HepG2 (cell line): ENCODE data around the gene PLXNC1. TPM values are rescaled to one million over a fixed set of nuclear protein-coding genes. Genes with fewer than 3 reads are reported as not detected.

ENCODE experiments used
- PHF8 ChIP-seq: sonication (generic); formaldehyde crosslinking; IDR thresholded peaks from 2 replicates; pipeline ENCODE4 v1.5.0; 2020; ENCODE audit warnings: missing genetic modification reagents
- RFX1 ChIP-seq: fragments of 450-650 bp; IDR thresholded peaks from 2 replicates; pipeline ENCODE4 v1.6.1; 2017
- XRCC5 ChIP-seq: fragments of 200-400 bp; formaldehyde crosslinking; optimal IDR thresholded peaks from 2 replicates; pipeline ENCODE3; 2017; ENCODE audit warnings: mild to moderate bottlenecking, low read length
- ZBTB3 ChIP-seq: sonication (generic); formaldehyde crosslinking; IDR thresholded peaks from 2 replicates; pipeline ENCODE4 v1.4.0; 2020; ENCODE audit warnings: low read depth, mild to moderate bottlenecking, moderate library complexity, missing genetic modification reagents, borderline replicate concordance
- ZFP36 ChIP-seq: fragments of 150-350 bp; IDR thresholded peaks from 2 replicates; pipeline ENCODE4 v1.6.1; 2018; ENCODE audit warnings: borderline replicate concordance, low read length, low read depth; ENCODE audit not compliant: partially characterized antibody
- ZNF20 ChIP-seq: sonication (generic); formaldehyde crosslinking; IDR thresholded peaks from 2 replicates; pipeline ENCODE4 v1.4.0; 2020; ENCODE audit warnings: mild to moderate bottlenecking, moderate library complexity, missing genetic modification reagents
- ZNF230 ChIP-seq: sonication (generic); formaldehyde crosslinking; IDR thresholded peaks from 2 replicates; pipeline ENCODE4 v1.4.0; 2020; ENCODE audit warnings: mild to moderate bottlenecking, missing genetic modification reagents
- ZNF264 ChIP-seq: sonication (generic); formaldehyde crosslinking; IDR thresholded peaks from 2 replicates; pipeline ENCODE4 v1.4.0; 2020; ENCODE audit warnings: missing genetic modification reagents
- ZNF772 ChIP-seq: sonication (generic); formaldehyde crosslinking; IDR thresholded peaks from 2 replicates; pipeline ENCODE4 v1.5.0; 2020; ENCODE audit warnings: mild to moderate bottlenecking, missing genetic modification reagents
- ZSCAN12 ChIP-seq: sonication (generic); formaldehyde crosslinking; IDR thresholded peaks from 2 replicates; pipeline ENCODE4 v1.9.0; 2021; ENCODE audit warnings: mild to moderate bottlenecking, missing genetic modification reagents
- ZSCAN22 ChIP-seq: sonication (generic); formaldehyde crosslinking; IDR thresholded peaks from 2 replicates; pipeline ENCODE4 v1.4.0; 2020; ENCODE audit warnings: mild to moderate bottlenecking, missing genetic modification reagents
- polyA plus RNA-seq, 8 experiments: library from polyadenylated mRNA; depleted of rRNA in 3 of 8; stranded (reverse) in 7 of 8; unstranded in 1 of 8; fragments of >200 nt; fragmentation: Illumina TruSeq in 4 of 8; extraction: Trizol in 4 of 8; gene quantifications; 2 replicates each; pipeline versions ENCODE4 v1.2.1 to v1.2.3, GENCODE V29; 2011 to 2016; ENCODE audit warnings: low read depth in 4 of 8, missing spikeins in 1 of 8, mixed read lengths in 1 of 8; ENCODE audit not compliant: insufficient read depth in 1 of 8
- total RNA-seq, 5 experiments: library from RNA; depleted of rRNA; stranded (reverse); fragments of >200 nt; fragmentation: Illumina TruSeq; extraction: Trizol; gene quantifications; 2 replicates each; pipeline ENCODE4 v1.2.3, GENCODE V29; 2016; ENCODE audit warnings: low read depth in 1 of 5
- TF ChIP-seq, protein P1 (sequence below), 2 experiments: sonication (generic) in 1 of 2; formaldehyde crosslinking in 1 of 2; IDR thresholded peaks; 2 replicates each; pipeline versions ENCODE4 v1.6.1 to v1.9.0; 2014 to 2022; ENCODE audit warnings: antibody characterized with exemption in 1 of 2, borderline replicate concordance in 1 of 2, inconsistent platforms in 1 of 2, low read depth in 1 of 2, missing genetic modification reagents in 1 of 2
- TF ChIP-seq, protein P2 (sequence below): sonication (generic); formaldehyde crosslinking; IDR thresholded peaks from one replicate; pipeline ENCODE4 v1.5.1; 2020; ENCODE audit warnings: mild to moderate bottlenecking, missing genetic modification reagents; ENCODE audit errors: not compliant biosample characterization
- TF ChIP-seq, protein P3 (sequence below): sonication (generic); formaldehyde crosslinking; IDR thresholded peaks from 2 replicates; pipeline ENCODE4 v1.4.0; 2020; ENCODE audit warnings: low read depth, mild to moderate bottlenecking, missing genetic modification reagents

Gene PLXNC1
- total and polyA plus RNA-seq, 2 of the 13 experiments (the other 11 are each of a cell fraction or from before 2014, with no cell fraction given), result 6.6 to 11.2 TPM

DNA sequence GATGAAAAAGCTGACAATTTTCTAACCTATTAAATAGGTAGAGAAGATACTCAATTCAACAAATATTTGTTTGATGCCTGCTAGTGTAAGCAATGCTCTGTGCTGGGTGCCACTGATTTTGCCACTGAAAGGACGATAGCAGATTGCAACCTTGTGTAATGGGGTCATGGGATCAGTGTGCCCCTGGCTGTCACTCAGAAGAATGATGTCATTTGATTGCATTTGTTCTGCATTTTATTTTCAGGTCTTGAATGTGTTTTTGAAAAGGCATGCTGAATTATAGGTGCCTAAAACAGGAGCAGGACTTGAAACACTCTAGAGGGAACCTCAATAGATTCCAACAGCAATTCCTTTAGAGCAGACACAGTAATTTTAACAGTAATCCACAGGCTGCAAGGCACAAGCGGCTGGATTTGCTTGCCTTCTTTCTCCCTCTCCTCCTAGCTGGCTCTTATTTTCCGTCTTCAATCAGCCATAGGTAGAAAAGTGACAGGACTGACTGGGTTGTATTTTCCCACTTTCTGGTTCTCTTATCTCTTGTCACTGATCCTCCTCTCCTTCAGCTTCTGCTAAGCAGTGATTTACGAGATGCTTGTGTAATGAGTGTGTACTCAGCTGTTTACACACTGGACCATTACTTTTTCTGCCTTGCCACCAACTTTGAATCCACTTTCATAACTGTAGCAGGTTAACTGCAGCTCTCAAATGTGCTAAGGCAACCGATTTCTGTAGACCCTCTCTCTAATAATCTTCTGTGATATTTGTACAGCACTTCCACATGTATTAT lies 4.1 kb downstream of the PLXNC1 start (continued):
- no peak for TF ChIP-seq ZNF264
- TF ChIP-seq ZFP36, result no peak
- no peak for TF ChIP-seq ZSCAN22 (CRISPR knock-in tag)
- TF ChIP-seq ZNF20 (CRISPR knock-in tag), result no peak
- TF ChIP-seq, protein P1, sequence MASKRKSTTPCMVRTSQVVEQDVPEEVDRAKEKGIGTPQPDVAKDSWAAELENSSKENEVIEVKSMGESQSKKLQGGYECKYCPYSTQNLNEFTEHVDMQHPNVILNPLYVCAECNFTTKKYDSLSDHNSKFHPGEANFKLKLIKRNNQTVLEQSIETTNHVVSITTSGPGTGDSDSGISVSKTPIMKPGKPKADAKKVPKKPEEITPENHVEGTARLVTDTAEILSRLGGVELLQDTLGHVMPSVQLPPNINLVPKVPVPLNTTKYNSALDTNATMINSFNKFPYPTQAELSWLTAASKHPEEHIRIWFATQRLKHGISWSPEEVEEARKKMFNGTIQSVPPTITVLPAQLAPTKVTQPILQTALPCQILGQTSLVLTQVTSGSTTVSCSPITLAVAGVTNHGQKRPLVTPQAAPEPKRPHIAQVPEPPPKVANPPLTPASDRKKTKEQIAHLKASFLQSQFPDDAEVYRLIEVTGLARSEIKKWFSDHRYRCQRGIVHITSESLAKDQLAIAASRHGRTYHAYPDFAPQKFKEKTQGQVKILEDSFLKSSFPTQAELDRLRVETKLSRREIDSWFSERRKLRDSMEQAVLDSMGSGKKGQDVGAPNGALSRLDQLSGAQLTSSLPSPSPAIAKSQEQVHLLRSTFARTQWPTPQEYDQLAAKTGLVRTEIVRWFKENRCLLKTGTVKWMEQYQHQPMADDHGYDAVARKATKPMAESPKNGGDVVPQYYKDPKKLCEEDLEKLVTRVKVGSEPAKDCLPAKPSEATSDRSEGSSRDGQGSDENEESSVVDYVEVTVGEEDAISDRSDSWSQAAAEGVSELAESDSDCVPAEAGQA (IDR thresholded peaks at IDR 0.05; ENCODE audit: low read depth), result no peak
- TF ChIP-seq, protein P1 (CRISPR knock-in tag; IDR thresholded peaks at IDR 0.05; ENCODE audit: borderline replicate concordance), result no peak
- no peak for TF ChIP-seq ZNF772 (CRISPR knock-in tag)
- TF ChIP-seq, protein P2, sequence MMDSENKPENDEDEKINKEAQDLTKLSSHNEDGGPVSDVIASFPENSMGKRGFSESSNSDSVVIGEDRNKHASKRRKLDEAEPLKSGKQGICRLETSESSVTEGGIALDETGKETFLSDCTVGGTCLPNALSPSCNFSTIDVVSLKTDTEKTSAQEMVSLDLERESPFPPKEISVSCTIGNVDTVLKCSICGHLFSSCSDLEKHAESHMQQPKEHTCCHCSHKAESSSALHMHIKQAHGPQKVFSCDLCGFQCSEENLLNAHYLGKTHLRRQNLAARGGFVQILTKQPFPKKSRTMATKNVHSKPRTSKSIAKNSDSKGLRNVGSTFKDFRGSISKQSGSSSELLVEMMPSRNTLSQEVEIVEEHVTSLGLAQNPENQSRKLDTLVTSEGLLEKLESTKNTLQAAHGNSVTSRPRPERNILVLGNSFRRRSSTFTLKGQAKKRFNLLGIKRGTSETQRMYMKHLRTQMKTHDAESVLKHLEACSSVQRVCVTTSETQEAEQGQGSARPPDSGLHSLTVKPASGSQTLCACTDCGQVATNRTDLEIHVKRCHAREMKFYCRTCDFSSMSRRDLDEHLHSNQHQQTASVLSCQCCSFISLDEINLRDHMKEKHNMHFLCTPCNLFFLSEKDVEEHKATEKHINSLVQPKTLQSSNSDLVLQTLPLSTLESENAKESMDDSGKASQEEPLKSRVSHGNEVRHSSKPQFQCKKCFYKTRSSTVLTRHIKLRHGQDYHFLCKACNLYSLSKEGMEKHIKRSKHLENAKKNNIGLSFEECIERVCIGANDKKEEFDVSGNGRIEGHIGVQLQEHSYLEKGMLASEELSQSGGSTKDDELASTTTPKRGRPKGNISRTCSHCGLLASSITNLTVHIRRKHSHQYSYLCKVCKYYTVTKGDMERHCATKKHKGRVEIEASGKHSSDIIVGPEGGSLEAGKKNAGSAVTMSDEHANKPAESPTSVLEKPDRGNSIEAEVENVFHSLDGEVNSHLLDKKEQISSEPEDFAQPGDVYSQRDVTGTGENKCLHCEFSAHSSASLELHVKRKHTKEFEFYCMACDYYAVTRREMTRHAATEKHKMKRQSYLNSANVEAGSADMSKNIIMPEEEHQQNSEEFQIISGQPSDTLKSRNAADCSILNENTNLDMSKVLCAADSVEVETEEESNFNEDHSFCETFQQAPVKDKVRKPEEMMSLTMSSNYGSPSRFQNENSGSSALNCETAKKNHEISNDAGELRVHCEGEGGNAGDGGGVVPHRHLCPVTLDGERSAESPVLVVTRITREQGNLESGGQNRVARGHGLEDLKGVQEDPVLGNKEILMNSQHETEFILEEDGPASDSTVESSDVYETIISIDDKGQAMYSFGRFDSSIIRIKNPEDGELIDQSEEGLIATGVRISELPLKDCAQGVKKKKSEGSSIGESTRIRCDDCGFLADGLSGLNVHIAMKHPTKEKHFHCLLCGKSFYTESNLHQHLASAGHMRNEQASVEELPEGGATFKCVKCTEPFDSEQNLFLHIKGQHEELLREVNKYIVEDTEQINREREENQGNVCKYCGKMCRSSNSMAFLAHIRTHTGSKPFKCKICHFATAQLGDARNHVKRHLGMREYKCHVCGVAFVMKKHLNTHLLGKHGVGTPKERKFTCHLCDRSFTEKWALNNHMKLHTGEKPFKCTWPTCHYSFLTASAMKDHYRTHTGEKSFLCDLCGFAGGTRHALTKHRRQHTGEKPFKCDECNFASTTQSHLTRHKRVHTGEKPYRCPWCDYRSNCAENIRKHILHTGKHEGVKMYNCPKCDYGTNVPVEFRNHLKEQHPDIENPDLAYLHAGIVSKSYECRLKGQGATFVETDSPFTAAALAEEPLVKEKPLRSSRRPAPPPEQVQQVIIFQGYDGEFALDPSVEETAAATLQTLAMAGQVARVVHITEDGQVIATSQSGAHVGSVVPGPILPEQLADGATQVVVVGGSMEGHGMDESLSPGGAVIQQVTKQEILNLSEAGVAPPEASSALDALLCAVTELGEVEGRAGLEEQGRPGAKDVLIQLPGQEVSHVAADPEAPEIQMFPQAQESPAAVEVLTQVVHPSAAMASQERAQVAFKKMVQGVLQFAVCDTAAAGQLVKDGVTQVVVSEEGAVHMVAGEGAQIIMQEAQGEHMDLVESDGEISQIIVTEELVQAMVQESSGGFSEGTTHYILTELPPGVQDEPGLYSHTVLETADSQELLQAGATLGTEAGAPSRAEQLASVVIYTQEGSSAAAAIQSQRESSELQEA (CRISPR knock-in tag), result no peak
- TF ChIP-seq RFX1, result no peak
- no peak for TF ChIP-seq PHF8 (CRISPR knock-in tag)
- TF ChIP-seq, protein P3, sequence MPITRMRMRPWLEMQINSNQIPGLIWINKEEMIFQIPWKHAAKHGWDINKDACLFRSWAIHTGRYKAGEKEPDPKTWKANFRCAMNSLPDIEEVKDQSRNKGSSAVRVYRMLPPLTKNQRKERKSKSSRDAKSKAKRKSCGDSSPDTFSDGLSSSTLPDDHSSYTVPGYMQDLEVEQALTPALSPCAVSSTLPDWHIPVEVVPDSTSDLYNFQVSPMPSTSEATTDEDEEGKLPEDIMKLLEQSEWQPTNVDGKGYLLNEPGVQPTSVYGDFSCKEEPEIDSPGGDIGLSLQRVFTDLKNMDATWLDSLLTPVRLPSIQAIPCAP (CRISPR knock-in tag), result no peak
- no peak for TF ChIP-seq XRCC5
- TF ChIP-seq ZNF230 (CRISPR knock-in tag), result no peak
- TF ChIP-seq ZBTB3, result no peak
- no peak for TF ChIP-seq ZSCAN12 (CRISPR knock-in tag)
